Smooth muscle cell (in vitro differentiated cells): ENCODE results near the gene VAV1. TPM values are rescaled to one million over a fixed set of nuclear protein-coding genes. Genes with fewer than 3 reads are reported as not detected.
"Not testable (repeated sequence)": the region's sequence is repeated elsewhere in the genome, so short reads cannot be mapped to it uniquely, and the experiment has no call there.

ENCODE experiments used
- DNase-seq: peaks from one replicate; lab custom pipeline; 2025; ENCODE audit not compliant: unreplicated experiment; lab: John Stamatoyannopoulos, UW
- H2AFZ ChIP-seq: fragments of 200-600 bp; sonication (generic); 2 replicates; pipeline ENCODE4 v1.6.0; 2016; ENCODE audit warnings: antibody characterized with exemption, low read depth, mild to moderate bottlenecking
- H3F3A ChIP-seq: fragments of 200-600 bp; sonication (generic); 2 replicates; pipeline ENCODE4 v1.6.0; 2017; ENCODE audit warnings: antibody characterized with exemption, low read depth
- H3K27ac ChIP-seq: fragments of 200-600 bp; sonication (generic); 2 replicates; pipeline ENCODE4 v1.5.1; 2016; ENCODE audit warnings: low read depth, mild to moderate bottlenecking
- H3K27me3 ChIP-seq: fragments of 200-600 bp; sonication (generic); 2 replicates; pipeline ENCODE4 v1.6.1; 2016; ENCODE audit warnings: low read depth, mild to moderate bottlenecking
- H3K36me3 ChIP-seq: fragments of 200-600 bp; sonication (generic); 2 replicates; pipeline ENCODE4 v1.5.1; 2016; ENCODE audit warnings: low read depth
- H3K4me1 ChIP-seq: fragments of 200-600 bp; sonication (generic); 2 replicates; pipeline ENCODE4 v1.5.1; 2016; ENCODE audit warnings: low read depth
- H3K4me2 ChIP-seq: fragments of 200-600 bp; sonication (generic); 2 replicates; pipeline ENCODE4 v1.6.0; 2016; ENCODE audit warnings: mild to moderate bottlenecking
- H3K4me3 ChIP-seq: fragments of 200-600 bp; sonication (generic); 2 replicates; pipeline ENCODE4 v1.5.1; 2016; ENCODE audit warnings: mild to moderate bottlenecking
- H3K79me2 ChIP-seq: fragments of 200-600 bp; sonication (generic); 2 replicates; pipeline ENCODE4 v1.6.0; 2016; ENCODE audit warnings: low read depth, mild to moderate bottlenecking
- H3K9ac ChIP-seq: fragments of 200-600 bp; sonication (generic); 2 replicates; pipeline ENCODE4 v1.6.0; 2016; ENCODE audit warnings: low read depth
- H3K9me3 ChIP-seq: fragments of 200-600 bp; sonication (generic); replicated peaks from 2 replicates; pipeline ENCODE4 v1.5.1; 2016; ENCODE audit warnings: low read depth
- H4K20me1 ChIP-seq: fragments of 200-600 bp; sonication (generic); 2 replicates; pipeline ENCODE4 v1.6.0; 2016; ENCODE audit warnings: low read depth
- WGBS: methylation state at CpG from one replicate; pipeline ENCODE4 v1.1.7; 2016; ENCODE audit warnings: low lambda C conversion rate; 5-methylcytosine and 5-hydroxymethylcytosine counted together
- polyA plus RNA-seq: library from polyadenylated mRNA; unstranded; fragments of >200 nt; fragmentation: Nextera tagmentation; extraction: Ambion mirVana; gene quantifications from 2 replicates; pipeline ENCODE4 v1.2.1, GENCODE V29; 2016
- total RNA-seq: library from RNA; depleted of rRNA; stranded (reverse); fragments of >200 nt; gene quantifications from 2 replicates; pipeline ENCODE4 v1.2.3, GENCODE V29; 2014
- TF ChIP-seq, protein P1 (sequence below): fragments of 200-600 bp; sonication (generic); IDR thresholded peaks from 2 replicates; pipeline ENCODE4 v1.5.1; 2017; ENCODE audit warnings: borderline replicate concordance, mild to moderate bottlenecking, antibody characterized with exemption; ENCODE audit not compliant: insufficient read depth, poor library complexity, severe bottlenecking

Gene VAV1
- total and polyA plus RNA-seq, 2 experiments from 2014 or later = not detected

DNA sequence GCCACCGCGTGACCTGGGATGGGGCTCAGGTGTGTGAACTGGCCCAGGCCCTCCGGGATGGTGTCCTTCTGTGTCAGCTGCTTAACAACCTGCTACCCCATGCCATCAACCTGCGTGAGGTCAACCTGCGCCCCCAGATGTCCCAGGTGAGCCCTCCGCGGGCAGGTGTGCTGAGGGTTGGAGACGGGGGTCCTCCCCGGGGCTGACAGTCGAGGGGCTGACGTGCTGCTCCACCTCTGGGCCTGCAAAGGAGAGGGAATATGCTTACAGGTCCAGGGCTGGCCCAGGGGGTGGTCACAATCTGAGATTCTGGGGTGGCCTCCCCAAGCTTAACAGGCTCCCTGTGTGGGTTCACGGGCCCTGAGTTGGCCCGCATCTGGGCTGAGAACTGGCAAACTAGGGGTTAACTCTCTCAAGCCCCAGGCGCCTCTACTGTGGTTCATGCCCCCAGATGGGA is 386 bp downstream of the VAV1 start:
- TF ChIP-seq, protein P1, sequence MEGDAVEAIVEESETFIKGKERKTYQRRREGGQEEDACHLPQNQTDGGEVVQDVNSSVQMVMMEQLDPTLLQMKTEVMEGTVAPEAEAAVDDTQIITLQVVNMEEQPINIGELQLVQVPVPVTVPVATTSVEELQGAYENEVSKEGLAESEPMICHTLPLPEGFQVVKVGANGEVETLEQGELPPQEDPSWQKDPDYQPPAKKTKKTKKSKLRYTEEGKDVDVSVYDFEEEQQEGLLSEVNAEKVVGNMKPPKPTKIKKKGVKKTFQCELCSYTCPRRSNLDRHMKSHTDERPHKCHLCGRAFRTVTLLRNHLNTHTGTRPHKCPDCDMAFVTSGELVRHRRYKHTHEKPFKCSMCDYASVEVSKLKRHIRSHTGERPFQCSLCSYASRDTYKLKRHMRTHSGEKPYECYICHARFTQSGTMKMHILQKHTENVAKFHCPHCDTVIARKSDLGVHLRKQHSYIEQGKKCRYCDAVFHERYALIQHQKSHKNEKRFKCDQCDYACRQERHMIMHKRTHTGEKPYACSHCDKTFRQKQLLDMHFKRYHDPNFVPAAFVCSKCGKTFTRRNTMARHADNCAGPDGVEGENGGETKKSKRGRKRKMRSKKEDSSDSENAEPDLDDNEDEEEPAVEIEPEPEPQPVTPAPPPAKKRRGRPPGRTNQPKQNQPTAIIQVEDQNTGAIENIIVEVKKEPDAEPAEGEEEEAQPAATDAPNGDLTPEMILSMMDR = no peak
- H3K27me3 ChIP-seq = no peaks in the 10 kb centered on the region
- H3K9ac ChIP-seq = no peak overlapping the region
- no peak overlapping the region for H3K27ac ChIP-seq
- no peaks in the 10 kb centered on the region for H3F3A ChIP-seq
- H4K20me1 ChIP-seq = no peaks in the 10 kb centered on the region
- DNase-seq = no peak
- WGBS = 87% methylated on average over 13 of the region's 14 CpGs
- no peaks in the 10 kb centered on the region for H3K79me2 ChIP-seq
- H3K36me3 ChIP-seq = no peaks in the 10 kb centered on the region
- H3K4me1 ChIP-seq = no peaks in the 10 kb centered on the region
- H3K9me3 ChIP-seq = no peaks in the 10 kb centered on the region
- H3K4me2 ChIP-seq = no peak overlapping the region
- no peak overlapping the region for H2AFZ ChIP-seq
- H3K4me3 ChIP-seq = no peak overlapping the region

DNA sequence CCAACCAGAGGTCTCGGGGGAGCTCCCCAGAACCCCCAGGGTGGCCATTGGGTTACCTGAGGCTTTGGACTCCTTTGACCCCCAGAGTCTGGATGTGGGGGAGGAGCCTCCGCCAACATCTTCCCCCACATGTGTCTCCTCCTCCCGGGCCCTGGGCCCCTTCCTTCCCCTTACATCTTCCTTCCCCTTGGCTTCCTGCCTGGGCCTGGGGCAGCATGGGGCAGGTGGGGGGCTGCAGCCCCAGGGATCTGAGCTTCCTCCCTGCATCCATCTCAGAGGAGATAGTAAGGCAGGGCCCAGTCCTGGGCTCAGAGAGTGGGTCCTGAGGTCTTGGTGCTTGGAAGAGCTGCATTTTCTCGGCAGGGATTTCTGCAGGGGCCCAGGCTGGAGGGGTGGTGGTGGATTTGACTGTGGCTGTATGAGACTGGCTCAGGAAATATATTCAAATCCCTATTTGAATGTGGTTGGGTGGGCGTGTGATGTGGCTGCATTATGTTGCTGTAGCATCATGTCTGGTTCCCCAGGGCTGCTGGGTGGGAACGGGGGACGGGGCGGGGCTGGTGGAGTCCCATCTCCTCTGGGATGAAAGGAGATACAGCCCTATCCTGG is 919 bp downstream of the VAV1 start:
- H3K36me3 ChIP-seq = no peaks in the 10 kb centered on the region
- no peaks in the 10 kb centered on the region for H4K20me1 ChIP-seq
- no peak overlapping the region for H3K4me3 ChIP-seq
- H2AFZ ChIP-seq = no peak overlapping the region
- no peaks in the 10 kb centered on the region for H3F3A ChIP-seq
- no peak overlapping the region for H3K4me2 ChIP-seq
- H3K27ac ChIP-seq = no peak overlapping the region
- no peaks in the 10 kb centered on the region for H3K79me2 ChIP-seq
- H3K4me1 ChIP-seq = no peaks in the 10 kb centered on the region
- no peaks in the 10 kb centered on the region for H3K27me3 ChIP-seq
- TF ChIP-seq, protein P1 = no peak
- no peaks in the 10 kb centered on the region for H3K9me3 ChIP-seq
- 82% methylated on average over 8 of the region's 8 CpGs for WGBS
- DNase-seq = no peak
- no peak overlapping the region for H3K9ac ChIP-seq

DNA sequence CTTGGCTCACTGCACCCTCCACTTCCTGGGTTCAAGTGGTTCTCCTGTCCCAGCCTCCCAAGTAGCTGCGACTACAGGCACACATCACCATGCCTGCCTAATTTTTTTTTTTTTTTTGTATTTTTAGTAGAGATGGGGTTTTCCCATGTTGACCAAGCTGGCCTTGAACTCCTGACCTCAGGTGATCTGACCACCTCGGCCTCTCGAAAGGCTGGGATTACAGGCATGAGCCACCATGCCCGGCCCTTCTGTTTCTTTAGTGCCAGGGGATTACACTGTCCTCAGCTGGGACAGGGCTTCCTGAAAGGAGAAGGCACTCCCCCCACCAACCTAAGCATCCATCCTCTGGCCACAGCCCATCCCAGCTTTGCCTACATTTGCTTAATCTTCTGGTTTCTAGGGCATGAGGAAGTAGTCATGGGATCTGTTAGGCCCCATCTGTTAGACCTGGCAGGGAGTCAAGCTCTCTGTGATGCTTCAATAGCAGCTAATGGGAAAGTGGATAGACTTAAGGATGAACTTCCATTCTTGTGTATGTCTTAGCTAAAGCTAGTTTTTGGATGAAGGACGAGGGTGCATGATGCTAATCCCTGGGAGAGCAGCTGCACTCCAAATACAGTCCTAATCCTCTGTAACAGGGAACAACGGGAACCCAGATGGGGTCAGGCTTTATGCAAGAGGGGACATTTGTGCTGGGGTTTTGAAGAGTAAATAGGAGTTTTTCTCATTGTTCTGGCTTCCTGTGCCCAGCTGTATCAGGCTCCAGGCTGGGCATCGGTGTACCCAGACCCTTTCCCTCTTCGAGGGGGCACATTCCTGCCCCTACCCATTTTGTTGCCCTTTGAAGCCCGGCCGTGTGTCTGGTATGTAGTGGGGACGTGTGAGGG is 2.6 kb downstream of the VAV1 start:
- Histone ChIP-seq H3K79me2 (no peaks in the 10 kb centered on the region), H2AFZ (no peak overlapping the region), H4K20me1 (no peaks in the 10 kb centered on the region), H3F3A (no peaks in the 10 kb centered on the region), H3K4me1 (no peaks in the 10 kb centered on the region), H3K27me3 (no peaks in the 10 kb centered on the region), H3K36me3 (no peaks in the 10 kb centered on the region), H3K27ac (no peak overlapping the region), H3K4me3 (no peak overlapping the region), H3K9ac (no peak overlapping the region), H3K9me3 (no peaks in the 10 kb centered on the region), H3K4me2 (no peak overlapping the region)
- DNase-seq = no peak
- TF ChIP-seq, protein P1 = no peak
- 85% methylated on average over 11 of the region's 11 CpGs for WGBS

DNA sequence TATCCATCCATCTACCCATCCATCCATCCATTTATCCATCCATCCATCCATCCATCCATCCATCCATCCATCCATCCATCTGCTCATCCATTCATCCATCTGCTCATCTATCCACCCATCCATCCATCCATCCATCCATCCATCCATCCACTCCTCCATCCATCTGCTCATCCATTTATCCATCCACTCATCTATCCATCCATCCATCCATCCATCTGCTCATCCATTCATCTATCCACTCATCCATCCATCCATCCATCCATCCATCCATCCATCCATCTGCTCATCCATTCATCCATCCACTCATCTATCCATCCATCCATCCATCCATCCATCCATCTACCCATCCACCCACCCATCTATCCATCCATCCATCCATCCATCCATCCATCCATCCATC is 3.5 kb downstream of the VAV1 start:
- not testable (repeated sequence) for H3K4me3 ChIP-seq, H3K36me3 ChIP-seq, H3K4me2 ChIP-seq, H3F3A ChIP-seq, DNase-seq, H2AFZ ChIP-seq, H3K4me1 ChIP-seq, H3K79me2 ChIP-seq, H3K9me3 ChIP-seq, H3K27ac ChIP-seq, H3K9ac ChIP-seq, H3K27me3 ChIP-seq, H4K20me1 ChIP-seq
